NT2/D1 (cell line): Measurements from ENCODE around the gene RASL10A.

Source experiments
- DNase-seq: peaks from one replicate; pipeline ENCODE4 v3.0.0-alpha.2; 2011; ENCODE audit warnings: low read depth, low spot score
- H3K27me3 ChIP-seq: 2 replicates; pipeline ENCODE4 v1.6.0; 2011; ENCODE audit warnings: mild to moderate bottlenecking; ENCODE audit not compliant: insufficient read length, insufficient read depth
- H3K36me3 ChIP-seq: 2 replicates; pipeline ENCODE4 v1.6.1; 2011; ENCODE audit warnings: mild to moderate bottlenecking, low read length, mixed read lengths; ENCODE audit not compliant: insufficient read depth, insufficient read length
- H3K4me1 ChIP-seq: 2 replicates; pipeline ENCODE4 v1.5.1; 2011; ENCODE audit not compliant: insufficient read depth, insufficient read length
- H3K4me3 ChIP-seq: 2 replicates; pipeline ENCODE4 v1.5.1; 2011; ENCODE audit warnings: low read depth; ENCODE audit not compliant: insufficient read length
- H3K9ac ChIP-seq: 2 replicates; pipeline ENCODE4 v1.6.0; 2011; ENCODE audit warnings: low read depth; ENCODE audit not compliant: insufficient read length
- H3K9me3 ChIP-seq: 2 replicates; pipeline ENCODE4 v1.5.1; 2011; ENCODE audit warnings: mild to moderate bottlenecking, low read length; ENCODE audit not compliant: insufficient read depth
- SUZ12 ChIP-seq: IDR thresholded peaks from 2 replicates; pipeline ENCODE4 v1.6.1; 2011; ENCODE audit not compliant: insufficient read length, insufficient read depth; ENCODE audit errors: extremely low read depth
- YY1 ChIP-seq: IDR thresholded peaks from 2 replicates; pipeline ENCODE4 v1.6.1; 2011; ENCODE audit not compliant: insufficient read length, insufficient read depth
- ZNF274 ChIP-seq: IDR thresholded peaks from 2 replicates; pipeline ENCODE4 v1.6.1; 2011; ENCODE audit warnings: mild to moderate bottlenecking, low read depth, low read length

RASL10A gene

GRCh38 chr22:29342577-29343312 lies 27.2 kb upstream of the RASL10A start:
- H3K36me3 ChIP-seq = peaks cover 69% of the 10 kb centered on the region

DNA sequence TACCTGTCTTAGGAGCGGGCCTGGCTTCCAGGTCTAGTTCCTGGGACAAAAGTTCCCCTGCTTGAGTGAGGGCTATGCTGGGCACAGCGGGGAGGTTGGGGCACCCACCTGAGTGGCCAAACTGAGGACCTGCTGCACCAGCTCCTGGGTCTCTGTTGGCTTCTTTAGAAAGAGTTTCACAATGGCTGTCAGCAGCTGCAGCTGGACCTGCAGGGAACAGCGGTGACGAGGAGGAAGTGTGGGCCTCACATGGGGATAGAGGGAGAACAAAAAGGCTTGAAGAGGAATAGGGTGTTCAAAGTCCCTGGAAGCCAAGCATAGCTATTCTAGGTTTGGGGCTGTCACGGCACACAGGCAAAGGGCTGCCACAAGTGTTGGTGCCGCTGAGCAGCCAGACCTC lies 26.7 kb upstream of the RASL10A start:
- H3K9me3 ChIP-seq = no peaks in the 10 kb centered on the region
- no peak overlapping the region for H3K4me3 ChIP-seq
- no peak overlapping the region for H3K9ac ChIP-seq
- no peaks in the 10 kb centered on the region for H3K4me1 ChIP-seq
- peaks cover 70% of the 10 kb centered on the region for H3K36me3 ChIP-seq
- DNase-seq = no peak
- no peaks in the 10 kb centered on the region for H3K27me3 ChIP-seq
- no peak for TF ChIP-seq YY1
- no peak for TF ChIP-seq SUZ12
- no peak for TF ChIP-seq ZNF274

More at GRCh38 chr22:29342577-29343312, 27.2 kb upstream of the RASL10A start:
- H3K9ac ChIP-seq = no peak overlapping the region
- H3K4me1 ChIP-seq = no peaks in the 10 kb centered on the region
- DNase-seq = no peak
- no peaks in the 10 kb centered on the region for H3K9me3 ChIP-seq
- H3K27me3 ChIP-seq = no peaks in the 10 kb centered on the region
- no peak for TF ChIP-seq ZNF274
- no peak for TF ChIP-seq SUZ12
- TF ChIP-seq YY1 = no peak
- no peak overlapping the region for H3K4me3 ChIP-seq

GRCh38 chr22:29341849-29342127 lies 26.3 kb upstream of the RASL10A start:
- H3K9ac ChIP-seq = no peak overlapping the region
- H3K9me3 ChIP-seq = no peaks in the 10 kb centered on the region
- TF ChIP-seq ZNF274 (no peak), SUZ12 (no peak), YY1 (no peak)
- H3K36me3 ChIP-seq = peaks cover 70% of the 10 kb centered on the region
- no peak overlapping the region for H3K4me3 ChIP-seq
- no peaks in the 10 kb centered on the region for H3K27me3 ChIP-seq
- H3K4me1 ChIP-seq = no peaks in the 10 kb centered on the region
- no peak for DNase-seq

DNA sequence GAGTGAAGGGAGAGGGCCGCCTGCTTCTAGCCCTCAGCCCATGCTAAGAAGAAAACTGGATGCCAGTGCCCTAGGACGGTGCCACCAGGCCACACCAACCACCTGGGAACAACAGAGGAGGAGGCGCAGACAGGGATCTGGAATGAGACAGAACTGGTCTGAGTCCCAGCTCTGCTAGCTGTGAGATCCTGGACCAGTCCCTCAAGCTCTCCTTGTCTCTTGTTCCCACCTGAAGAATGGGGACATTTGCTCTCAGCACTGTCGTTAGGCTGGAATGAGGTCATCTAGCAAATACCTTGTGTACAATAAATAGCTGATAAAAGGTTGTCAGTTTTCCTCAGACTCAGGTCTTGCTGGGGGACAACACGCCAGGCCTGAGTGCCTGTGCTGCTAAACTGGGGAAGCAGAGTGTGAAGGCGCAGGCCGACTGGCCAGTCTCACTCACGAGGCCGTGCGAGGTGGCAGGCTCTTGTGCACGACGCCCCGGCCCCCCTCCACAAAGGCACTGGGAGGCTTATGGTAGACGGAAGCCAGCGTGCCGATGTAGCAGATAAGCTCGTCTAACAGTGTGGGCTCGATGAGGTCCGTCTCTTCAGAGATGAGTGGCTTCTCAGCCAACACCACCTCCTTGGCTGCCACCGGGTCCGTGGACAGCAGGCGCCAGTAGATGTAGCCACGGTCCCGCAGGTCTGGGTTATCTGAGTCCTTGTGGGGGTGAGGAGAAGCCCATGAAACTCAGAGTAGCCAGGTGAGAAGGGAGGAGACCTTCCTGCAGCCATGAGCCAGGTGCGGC lies 25.8 kb upstream of the RASL10A start:
- H3K9ac ChIP-seq = no peak overlapping the region
- no peak for TF ChIP-seq ZNF274
- no peak for TF ChIP-seq YY1
- TF ChIP-seq SUZ12 = no peak
- no peaks in the 10 kb centered on the region for H3K27me3 ChIP-seq
- no peaks in the 10 kb centered on the region for H3K4me1 ChIP-seq
- DNase-seq = no peak
- H3K36me3 ChIP-seq = peaks cover 68% of the 10 kb centered on the region
- H3K4me3 ChIP-seq = no peak overlapping the region
- H3K9me3 ChIP-seq = no peaks in the 10 kb centered on the region

DNA sequence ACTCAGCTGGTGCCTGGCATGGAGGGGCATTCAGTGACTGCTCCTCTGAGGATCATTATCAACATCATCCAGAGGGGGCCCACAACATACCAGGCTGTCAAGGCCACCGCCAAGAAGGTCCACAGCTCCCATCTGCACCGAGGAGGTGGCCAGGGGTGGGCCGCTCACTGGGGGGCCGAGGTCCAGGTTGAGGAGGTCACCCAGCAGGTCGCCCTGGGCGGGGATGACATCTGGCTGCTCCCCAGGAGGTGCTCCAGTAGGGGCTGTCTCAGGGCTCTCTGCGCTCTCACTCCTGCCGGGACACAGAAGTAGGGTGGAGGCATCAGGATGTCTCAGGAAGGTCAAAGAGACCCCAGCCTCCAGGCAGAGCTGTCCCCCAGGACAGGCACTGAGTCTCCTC lies 25.1 kb upstream of the RASL10A start:
- Histone ChIP-seq H3K4me1 (no peaks in the 10 kb centered on the region), H3K4me3 (no peak overlapping the region), H3K9me3 (no peaks in the 10 kb centered on the region), H3K36me3 (peaks cover 75% of the 10 kb centered on the region), H3K9ac (no peak overlapping the region), H3K27me3 (no peaks in the 10 kb centered on the region)
- DNase-seq = no peak
- TF ChIP-seq ZNF274 = no peak
- TF ChIP-seq SUZ12 = no peak
- no peak for TF ChIP-seq YY1

- H3K9me3 ChIP-seq = no peaks in the 10 kb centered on the region
- H3K4me1 ChIP-seq = no peaks in the 10 kb centered on the region
- no peak for DNase-seq
- TF ChIP-seq ZNF274 (no peak), SUZ12 (no peak), YY1 (no peak)
- no peak overlapping the region for H3K9ac ChIP-seq
- H3K27me3 ChIP-seq = no peaks in the 10 kb centered on the region
- no peak overlapping the region for H3K4me3 ChIP-seq
- peaks cover 84% of the 10 kb centered on the region for H3K36me3 ChIP-seq
Measured at GRCh38 chr22:29339381-29340235, 24.1 kb upstream of the RASL10A start.
